ENCODE results near the gene SKI.

SKI gene

GRCh38 chr1:2205191-2205952 lies 22.7 kb upstream of the SKI start:
- Histone ChIP-seq H3K27ac (ENCODE audit: low read length) (no peak overlapping the region), H3K4me1 (ENCODE audit: low read length) (no peaks in the 10 kb centered on the region), H2AFZ (ENCODE audit: low read depth, low read length) (no peak overlapping the region), H3K9me3 (ENCODE audit: insufficient read depth, low read length) (no peaks in the 10 kb centered on the region), H3K27me3 (ENCODE audit: low read depth, low read length) (peaks cover 5% of the 10 kb centered on the region; the same call in 1 of the 2 replicates), H3K4me2 (ENCODE audit: low read length) (no peak overlapping the region), H3K4me3 (ENCODE audit: low read length) (no peak overlapping the region), H3K9ac (ENCODE audit: low read length) (no peak overlapping the region), H3K36me3 (replicated peaks; ENCODE audit: low read depth, low read length) (no peaks in the 10 kb centered on the region), H3K79me2 (ENCODE audit: low read length) (no peaks in the 10 kb centered on the region), H4K20me1 (ENCODE audit: insufficient read depth, low read length) (no peaks in the 10 kb centered on the region)
- no peak for TF ChIP-seq EZH2phosphoT487 (IDR thresholded peaks at IDR 0.05; ENCODE audit: low read depth)

GRCh38 chr1:2206813-2207487 lies 21.2 kb upstream of the SKI start:
- Histone ChIP-seq H3K36me3 (replicated peaks; ENCODE audit: low read depth, low read length) (no peaks in the 10 kb centered on the region), H3K27me3 (ENCODE audit: low read depth, low read length) (no peaks in the 10 kb centered on the region), H4K20me1 (ENCODE audit: insufficient read depth, low read length) (no peaks in the 10 kb centered on the region), H3K79me2 (ENCODE audit: low read length) (no peaks in the 10 kb centered on the region), H3K27ac (ENCODE audit: low read length) (no peak overlapping the region), H3K4me2 (ENCODE audit: low read length) (no peak overlapping the region), H3K9ac (ENCODE audit: low read length) (no peak overlapping the region), H3K4me1 (ENCODE audit: low read length) (no peaks in the 10 kb centered on the region), H3K9me3 (ENCODE audit: insufficient read depth, low read length) (no peaks in the 10 kb centered on the region), H2AFZ (ENCODE audit: low read depth, low read length) (no peak overlapping the region), H3K4me3 (ENCODE audit: low read length) (no peak overlapping the region)
- TF ChIP-seq CTCF (IDR thresholded peaks at IDR 0.05; ENCODE audit: low read depth, low read length) (no peak), EZH2phosphoT487 (IDR thresholded peaks at IDR 0.05; ENCODE audit: low read depth) (no peak)

- H3K36me3 ChIP-seq (replicated peaks; ENCODE audit: low read depth, low read length): no peaks in the 10 kb centered on the region
- H3K9ac ChIP-seq (ENCODE audit: low read length): no peak overlapping the region
- no peak overlapping the region for H2AFZ ChIP-seq (ENCODE audit: low read depth, low read length)
- no peaks in the 10 kb centered on the region for H4K20me1 ChIP-seq (ENCODE audit: insufficient read depth, low read length)
- no peaks in the 10 kb centered on the region for H3K4me1 ChIP-seq (ENCODE audit: low read length)
- no peaks in the 10 kb centered on the region for H3K27me3 ChIP-seq (ENCODE audit: low read depth, low read length)
- no peaks in the 10 kb centered on the region for H3K79me2 ChIP-seq (ENCODE audit: low read length)
- no peak overlapping the region for H3K4me3 ChIP-seq (ENCODE audit: low read length)
- H3K27ac ChIP-seq (ENCODE audit: low read length): no peak overlapping the region
- TF ChIP-seq EZH2phosphoT487 (IDR thresholded peaks at IDR 0.05; ENCODE audit: low read depth) (no peak), CTCF (IDR thresholded peaks at IDR 0.05; ENCODE audit: low read depth, low read length) (no peak)
- H3K4me2 ChIP-seq (ENCODE audit: low read length): no peak overlapping the region
- H3K9me3 ChIP-seq (ENCODE audit: insufficient read depth, low read length): no peaks in the 10 kb centered on the region
Observed at GRCh38 chr1:2208309-2209239, 19.5 kb upstream of the SKI start.

- H3K27me3 ChIP-seq (ENCODE audit: low read depth, low read length): no peaks in the 10 kb centered on the region
- no peak overlapping the region for H3K4me3 ChIP-seq (ENCODE audit: low read length)
- no peak overlapping the region for H3K9ac ChIP-seq (ENCODE audit: low read length)
- H2AFZ ChIP-seq (ENCODE audit: low read depth, low read length): no peak overlapping the region
- no peak overlapping the region for H3K27ac ChIP-seq (ENCODE audit: low read length)
- no peaks in the 10 kb centered on the region for H3K36me3 ChIP-seq (replicated peaks; ENCODE audit: low read depth, low read length)
- H3K9me3 ChIP-seq (ENCODE audit: insufficient read depth, low read length): no peaks in the 10 kb centered on the region
- no peaks in the 10 kb centered on the region for H4K20me1 ChIP-seq (ENCODE audit: insufficient read depth, low read length)
- no peak for TF ChIP-seq EZH2phosphoT487 (IDR thresholded peaks at IDR 0.05; ENCODE audit: low read depth)
- TF ChIP-seq CTCF (IDR thresholded peaks at IDR 0.05; ENCODE audit: low read depth, low read length): no peak
- H3K4me2 ChIP-seq (ENCODE audit: low read length): no peak overlapping the region
- H3K79me2 ChIP-seq (ENCODE audit: low read length): no peaks in the 10 kb centered on the region
- H3K4me1 ChIP-seq (ENCODE audit: low read length): no peaks in the 10 kb centered on the region
Observed at GRCh38 chr1:2209400-2210083, 18.6 kb upstream of the SKI start.

Data from OCI-LY3 (cell line).